Neuron (in vitro differentiated cells): ENCODE results near the gene HP1BP3.
A peak's percentile ranks its signal among the peaks of the same experiment; 100 is the strongest.

Source experiments
- H2AFZ ChIP-seq: one replicate; pipeline ENCODE4 v1.6.1; 2013; ENCODE audit warnings: low read depth, mild to moderate bottlenecking, inconsistent platforms, low read length, moderate library complexity
- H3K27me3 ChIP-seq: one replicate; pipeline ENCODE4 v1.6.1; 2013; ENCODE audit warnings: low read length; ENCODE audit not compliant: insufficient read depth
- H3K36me3 ChIP-seq: one replicate; pipeline ENCODE4 v1.6.1; 2013; ENCODE audit warnings: low read length; ENCODE audit not compliant: insufficient read depth
- H3K4me1 ChIP-seq: one replicate; pipeline ENCODE4 v1.6.1; 2013; ENCODE audit warnings: low read length; ENCODE audit not compliant: insufficient read depth
- H3K4me3 ChIP-seq: 2 replicates; pipeline ENCODE4 v1.5.1; 2013; ENCODE audit warnings: mild to moderate bottlenecking, low read length, moderate library complexity
- H3K9me3 ChIP-seq: one replicate; pipeline ENCODE4 v1.6.1; 2013; ENCODE audit warnings: low read length

HP1BP3 gene

DNA sequence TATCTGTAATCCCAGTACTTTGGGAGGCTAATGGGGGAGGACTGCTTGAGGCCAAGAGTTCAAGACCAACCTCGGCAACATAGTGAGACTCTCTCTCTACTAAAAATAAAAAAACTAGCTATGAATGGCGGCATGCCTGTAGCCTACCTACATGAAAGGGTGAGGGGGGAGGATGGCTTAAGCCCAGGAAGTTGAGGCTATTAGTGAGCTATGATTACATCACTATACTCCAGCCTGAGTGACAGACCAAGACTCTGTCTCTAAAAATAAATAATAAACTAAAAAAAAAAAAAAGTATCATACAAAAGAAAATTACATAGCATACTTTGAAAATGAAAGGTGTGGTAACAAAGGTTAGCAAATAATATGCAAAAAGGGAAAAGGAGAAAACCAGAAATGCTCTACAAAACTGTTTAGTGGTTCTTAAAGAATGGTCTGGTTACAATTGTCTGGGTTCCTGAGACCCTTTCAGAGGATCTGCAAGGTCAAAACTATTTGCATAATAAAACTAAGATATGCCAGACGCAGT, 35.6 kb downstream of the HP1BP3 start:
- H3K4me3 ChIP-seq: no peak overlapping the region
- H2AFZ ChIP-seq: no peak overlapping the region
- H3K36me3 ChIP-seq: peaks cover 65% of the 10 kb centered on the region
- no peaks in the 10 kb centered on the region for H3K27me3 ChIP-seq
- peaks cover 15% of the 10 kb centered on the region for H3K4me1 ChIP-seq
- H3K9me3 ChIP-seq: no peaks in the 10 kb centered on the region

GRCh38 chr1:20742671-20743070, 44.4 kb downstream of the HP1BP3 start:
- H3K36me3 ChIP-seq: peaks cover 83% of the 10 kb centered on the region
- no peak overlapping the region for H3K4me3 ChIP-seq
- no peaks in the 10 kb centered on the region for H3K9me3 ChIP-seq
- no peaks in the 10 kb centered on the region for H3K27me3 ChIP-seq
- no peaks in the 10 kb centered on the region for H3K4me1 ChIP-seq
- no peak overlapping the region for H2AFZ ChIP-seq

GRCh38 chr1:20740781-20741180, 46.3 kb downstream of the HP1BP3 start:
- Histone ChIP-seq H3K27me3 (no peaks in the 10 kb centered on the region), H3K4me1 (no peaks in the 10 kb centered on the region), H3K36me3 (peaks cover 68% of the 10 kb centered on the region), H3K4me3 (no peak overlapping the region), H2AFZ (no peak overlapping the region), H3K9me3 (no peaks in the 10 kb centered on the region)

DNA sequence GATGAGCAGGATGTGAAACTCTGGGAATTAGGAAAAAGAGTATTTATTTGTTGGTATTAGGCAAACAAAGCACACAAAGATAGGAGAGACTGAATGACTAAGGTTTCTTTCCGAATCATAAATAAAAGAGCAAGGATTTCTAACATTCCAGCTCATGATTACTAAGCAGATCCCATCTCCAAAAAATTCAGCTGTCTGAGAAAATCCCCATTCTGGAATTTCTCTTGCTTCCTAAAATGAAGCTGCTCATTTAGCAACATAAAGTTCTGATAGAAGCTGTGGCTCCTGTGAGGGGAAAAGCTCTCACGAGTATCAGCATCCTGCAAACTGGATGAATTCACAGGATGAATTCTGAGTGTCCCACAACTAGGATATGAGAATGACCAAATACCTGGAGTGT, 47.9 kb downstream of the HP1BP3 start:
- Histone ChIP-seq H3K27me3 (no peaks in the 10 kb centered on the region), H2AFZ (no peak overlapping the region), H3K36me3 (peaks cover 52% of the 10 kb centered on the region), H3K9me3 (no peaks in the 10 kb centered on the region), H3K4me3 (no peak overlapping the region), H3K4me1 (no peaks in the 10 kb centered on the region)

DNA sequence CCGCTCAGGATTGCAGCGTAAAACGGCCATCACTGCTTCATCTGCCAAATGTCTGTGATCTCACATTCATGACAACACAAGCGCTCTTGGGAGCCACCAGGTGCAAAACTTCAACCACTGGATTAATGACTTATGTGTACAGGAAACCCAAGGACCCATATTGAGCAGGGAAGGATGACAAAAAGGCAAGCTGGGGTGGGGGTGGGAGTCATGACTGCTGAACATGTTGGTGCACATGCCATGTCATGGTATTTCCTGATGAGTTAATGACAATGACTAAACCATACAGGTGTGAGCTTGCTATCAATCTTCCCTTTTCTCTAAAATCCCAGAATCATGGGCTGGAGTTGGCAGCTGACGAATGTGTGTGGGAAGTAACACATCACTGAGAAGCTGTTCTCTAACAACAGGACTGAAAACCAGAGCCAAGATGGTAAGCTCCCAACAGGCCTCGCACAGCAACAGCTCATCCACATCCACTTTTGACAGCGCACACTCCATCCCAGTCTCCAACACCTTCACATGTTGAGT, 51.5 kb downstream of the HP1BP3 start:
- Histone ChIP-seq H2AFZ (no peak overlapping the region), H3K36me3 (peaks cover 18% of the 10 kb centered on the region), H3K4me1 (peaks cover 13% of the 10 kb centered on the region), H3K4me3 (no peak overlapping the region), H3K9me3 (no peaks in the 10 kb centered on the region), H3K27me3 (no peaks in the 10 kb centered on the region)

DNA sequence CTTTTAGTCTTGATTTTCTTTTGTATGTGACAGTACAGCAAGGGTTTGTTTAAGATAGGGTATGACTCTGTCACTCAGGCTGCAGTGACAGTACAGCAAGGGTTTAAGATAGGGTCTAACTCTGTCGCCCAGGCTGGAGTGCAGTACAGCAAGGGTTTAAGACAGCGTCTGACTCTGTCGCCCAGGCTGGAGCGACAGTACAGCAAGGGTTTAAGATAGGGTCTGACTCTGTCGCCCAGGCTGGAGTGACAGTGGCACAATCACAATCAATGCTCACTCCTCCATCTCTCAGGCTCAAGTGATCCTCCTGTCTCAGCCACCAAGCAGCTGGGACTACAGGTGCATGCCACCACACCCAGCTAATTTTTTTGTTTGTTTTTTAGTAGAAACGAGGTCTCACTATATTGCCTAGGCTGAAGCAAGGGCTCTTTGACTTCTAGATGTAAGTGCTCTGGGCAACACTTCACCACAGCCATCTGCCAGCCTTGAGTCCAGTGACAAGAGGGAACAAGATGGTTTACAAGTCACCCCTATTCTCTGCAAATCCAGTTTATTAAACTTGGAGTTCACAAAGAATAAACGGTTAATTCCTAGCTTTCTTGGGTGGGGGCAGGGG, 53.6 kb downstream of the HP1BP3 start:
- peaks cover 9% of the 10 kb centered on the region for H3K36me3 ChIP-seq
- peak overlapping the region; percentile 6 for H2AFZ ChIP-seq
- peaks cover 26% of the 10 kb centered on the region for H3K4me1 ChIP-seq
- H3K9me3 ChIP-seq: no peaks in the 10 kb centered on the region
- H3K4me3 ChIP-seq: no peak overlapping the region
- H3K27me3 ChIP-seq: no peaks in the 10 kb centered on the region

DNA sequence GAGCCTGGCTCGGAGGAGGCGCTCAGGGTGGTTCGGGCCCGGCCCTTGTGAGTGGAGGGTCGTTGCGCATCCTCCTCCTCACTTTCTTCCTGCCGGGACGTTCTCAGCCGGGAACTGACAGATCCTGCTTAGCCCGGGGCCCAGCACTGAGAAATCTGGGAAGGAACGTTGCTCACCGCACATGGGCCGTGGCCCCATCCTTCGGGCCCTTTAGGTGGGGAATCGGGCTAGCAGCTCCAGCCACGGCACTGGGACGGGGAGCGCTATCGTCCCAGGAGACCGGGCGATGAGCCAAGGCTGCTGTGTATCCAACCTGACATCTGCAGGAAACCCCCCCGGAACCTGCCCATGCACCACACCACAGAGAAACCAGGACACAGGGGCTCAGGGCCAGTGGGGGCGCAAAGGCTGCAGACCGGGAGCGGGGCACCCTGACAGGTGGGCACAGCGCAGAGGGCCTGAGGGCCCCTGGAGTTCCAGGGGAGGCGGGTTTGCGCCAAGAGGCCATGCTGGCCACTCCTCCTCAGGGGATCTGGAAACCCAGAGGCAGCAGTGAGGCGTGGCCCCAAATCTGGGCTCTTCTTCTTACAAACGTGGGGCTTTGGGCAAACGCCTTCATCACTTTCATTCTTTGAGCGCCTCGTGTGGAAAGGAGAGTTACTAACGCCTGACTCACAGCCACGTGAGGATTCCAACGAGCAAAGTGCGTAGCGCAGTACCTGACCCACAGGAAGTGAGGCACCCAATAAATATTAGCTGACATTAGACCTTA, 54.3 kb downstream of the HP1BP3 start, which contains the start of gene SH2D5:
SH2D5 (minus strand) TSS at position 116 of the 772 bp plus-strand sequence. CDS start 4,659 bp downstream, outside the sequence.
- H3K9me3 ChIP-seq: no peaks in the 10 kb centered on the region
- H2AFZ ChIP-seq: peak within 1 kb of the TSS; percentile 6
- peaks cover 26% of the 10 kb centered on the region for H3K4me1 ChIP-seq
- H3K36me3 ChIP-seq: peaks cover 4% of the 10 kb centered on the region
- peak within 1 kb of the TSS; percentile 47 for H3K4me3 ChIP-seq
- no peaks in the 10 kb centered on the region for H3K27me3 ChIP-seq

DNA sequence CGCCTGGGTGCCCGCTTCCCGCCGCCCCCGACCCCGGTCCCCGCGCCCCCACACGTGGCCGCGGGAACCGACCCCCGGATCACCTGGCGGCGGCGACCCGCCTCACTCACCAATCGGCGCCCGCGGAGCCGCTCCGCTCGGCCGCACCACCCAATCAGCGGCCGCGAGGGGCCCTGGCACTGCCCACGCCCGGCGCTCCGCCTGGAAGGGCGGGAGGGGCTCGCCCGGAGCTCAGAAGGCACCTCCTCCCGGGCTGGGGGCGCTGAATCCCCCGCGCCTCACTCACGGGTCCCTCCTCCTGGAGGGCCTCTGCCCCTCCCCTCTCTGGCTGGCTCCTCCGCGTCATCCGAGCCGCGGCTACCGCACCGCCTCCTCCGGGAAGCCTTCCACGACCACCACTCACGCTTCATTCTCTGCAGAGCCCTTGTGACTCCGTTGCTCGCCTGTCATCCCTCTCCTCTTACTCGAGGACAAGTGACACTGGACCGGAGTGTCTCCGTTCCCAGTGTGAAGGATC, 55.0 kb downstream of the HP1BP3 start:
- H3K4me1 ChIP-seq: peaks cover 26% of the 10 kb centered on the region
- H3K9me3 ChIP-seq: no peaks in the 10 kb centered on the region
- no peaks in the 10 kb centered on the region for H3K27me3 ChIP-seq
- H3K4me3 ChIP-seq: peak overlapping the region; percentile 47
- H3K36me3 ChIP-seq: no peaks in the 10 kb centered on the region
- peak overlapping the region; percentile 6 for H2AFZ ChIP-seq

- Histone ChIP-seq H3K36me3 (no peaks in the 10 kb centered on the region), H3K9me3 (no peaks in the 10 kb centered on the region), H2AFZ (peak overlapping the region; percentile 6), H3K4me3 (peak overlapping the region; percentile 47), H3K4me1 (peaks cover 26% of the 10 kb centered on the region), H3K27me3 (no peaks in the 10 kb centered on the region)
Measured at GRCh38 chr1:20731057-20731991, 55.8 kb downstream of the HP1BP3 start.

DNA sequence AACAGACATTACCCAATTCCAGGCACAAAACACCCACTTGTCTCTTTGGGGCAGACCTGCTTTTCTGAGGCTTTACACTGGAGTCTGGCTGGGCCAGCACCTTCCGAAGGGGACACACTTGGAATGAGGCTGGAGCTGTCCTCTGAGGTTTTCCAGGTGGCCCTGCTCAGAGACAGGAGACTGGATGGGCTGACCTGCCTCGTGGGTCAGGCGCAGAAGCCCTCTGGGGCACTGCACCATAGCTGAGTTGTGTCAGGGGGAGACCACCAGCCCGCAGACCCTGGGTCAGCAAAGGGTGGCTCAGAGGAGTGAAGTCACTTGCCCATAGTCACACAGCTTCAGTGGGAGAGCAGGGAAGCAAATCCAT, 56.4 kb downstream of the HP1BP3 start:
- H2AFZ ChIP-seq: no peak overlapping the region
- H3K27me3 ChIP-seq: no peaks in the 10 kb centered on the region
- H3K9me3 ChIP-seq: no peaks in the 10 kb centered on the region
- no peak overlapping the region for H3K4me3 ChIP-seq
- peaks cover 26% of the 10 kb centered on the region for H3K4me1 ChIP-seq
- no peaks in the 10 kb centered on the region for H3K36me3 ChIP-seq

DNA sequence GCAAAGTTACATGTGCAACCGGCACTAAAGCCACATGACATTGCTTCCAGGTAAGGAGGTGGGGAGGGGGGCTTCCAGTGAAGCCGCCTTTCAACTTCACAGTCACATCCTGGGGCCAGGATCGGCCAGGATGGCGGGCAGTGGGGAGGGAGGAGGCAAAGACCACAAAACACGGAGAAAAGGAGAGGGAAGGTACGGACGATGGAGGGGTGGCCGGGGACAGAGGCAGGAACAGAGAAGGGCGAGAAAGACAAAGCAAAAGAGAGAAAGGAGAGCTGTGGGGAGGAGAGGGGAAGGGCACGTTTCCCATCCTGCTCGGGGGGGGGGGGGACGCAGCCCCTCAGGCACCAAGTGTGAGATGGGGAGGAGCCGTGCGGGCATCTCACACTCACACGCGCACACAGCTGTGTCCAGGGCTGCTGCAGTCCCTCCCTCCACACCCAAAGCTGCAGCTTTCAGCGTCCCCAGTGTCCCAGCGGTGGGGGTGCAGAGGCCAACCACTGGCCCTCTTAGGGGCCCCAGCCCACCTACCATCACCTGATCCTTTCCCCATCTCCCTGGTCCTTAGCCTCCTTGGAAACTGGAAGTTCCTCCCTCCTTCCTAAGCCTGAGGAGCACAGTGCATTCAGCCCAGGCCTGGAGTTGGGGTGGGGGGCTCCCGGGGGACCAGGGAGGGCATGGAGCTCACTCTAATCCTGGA, 57.0 kb downstream of the HP1BP3 start:
- Histone ChIP-seq H3K4me3 (no peak overlapping the region), H3K36me3 (no peaks in the 10 kb centered on the region), H3K9me3 (no peaks in the 10 kb centered on the region), H2AFZ (no peak overlapping the region), H3K4me1 (peaks cover 26% of the 10 kb centered on the region), H3K27me3 (no peaks in the 10 kb centered on the region)
